Fibroblast of lung (primary cell): ENCODE data around the gene TBL1XR1. TPM values are rescaled to one million over a fixed set of nuclear protein-coding genes. Genes with fewer than 3 reads are reported as not detected.

Experiments
- DNase-seq, 2 donors: peaks; one replicate each; pipeline versions ENCODE4 v3.0.0 to v3.0.0-alpha.2; 2010; ENCODE audit warnings: low read depth in 2 of 2
- H2AFZ ChIP-seq: 2 replicates; pipeline ENCODE4 v1.5.1; 2012; ENCODE audit warnings: low read length, control low read depth, inconsistent platforms
- H3K27ac ChIP-seq: 2 replicates; pipeline ENCODE4 v1.5.1; 2011; ENCODE audit warnings: low read length, control low read depth; ENCODE audit not compliant: insufficient read depth
- H3K27me3 ChIP-seq: 2 replicates; pipeline ENCODE4 v1.5.1; 2011; ENCODE audit warnings: mild to moderate bottlenecking, low read length; ENCODE audit not compliant: control insufficient read depth, insufficient read depth
- H3K36me3 ChIP-seq: 2 replicates; pipeline ENCODE4 v1.5.1; 2011; ENCODE audit warnings: low read length; ENCODE audit not compliant: control insufficient read depth, insufficient read depth
- H3K4me1 ChIP-seq: 2 replicates; pipeline ENCODE4 v1.5.1; 2011; ENCODE audit warnings: low read length; ENCODE audit not compliant: control insufficient read depth, insufficient read depth; ENCODE audit errors: extremely low read depth
- H3K4me2 ChIP-seq: 2 replicates; pipeline ENCODE4 v1.5.1; 2011; ENCODE audit warnings: low read length, control low read depth; ENCODE audit not compliant: insufficient read depth; ENCODE audit errors: extremely low read depth
- H3K4me3 ChIP-seq, 4 experiments: fragments of 200-600 bp in 1 of 4; sonication (generic) in 1 of 4; replicated peaks in 1 of 4; 2 replicates each; pipeline ENCODE4 v1.5.1; 2011 to 2016; ENCODE audit warnings: low read length in 4 of 4, low read depth in 3 of 4, mild to moderate bottlenecking in 3 of 4, control low read depth in 2 of 4, inconsistent platforms in 1 of 4, mixed read lengths in 1 of 4; ENCODE audit not compliant: insufficient read depth in 1 of 4; ENCODE audit errors: control extremely low read depth in 1 of 4
- H3K79me2 ChIP-seq: 2 replicates; pipeline ENCODE4 v1.5.1; 2012; ENCODE audit warnings: mild to moderate bottlenecking, low read length, inconsistent platforms; ENCODE audit not compliant: control insufficient read depth, insufficient read depth
- H3K9ac ChIP-seq: 2 replicates; pipeline ENCODE4 v1.5.1; 2011; ENCODE audit warnings: mild to moderate bottlenecking, low read length, control low read depth; ENCODE audit not compliant: insufficient read depth
- H3K9me3 ChIP-seq: 2 replicates; pipeline ENCODE4 v1.5.1; 2012; ENCODE audit warnings: low read depth, low read length; ENCODE audit not compliant: control insufficient read depth, insufficient read depth
- H4K20me1 ChIP-seq: 2 replicates; pipeline ENCODE4 v1.5.1; 2011; ENCODE audit warnings: low read length; ENCODE audit not compliant: control insufficient read depth, insufficient read depth; ENCODE audit errors: extremely low read depth
- EZH2 ChIP-seq: IDR thresholded peaks from 2 replicates; pipeline ENCODE4 v1.5.1; 2012; ENCODE audit warnings: low read length, control low read depth, mild to moderate bottlenecking; ENCODE audit errors: missing control alignments
- polyA plus RNA-seq, 2 donors: library from polyadenylated mRNA; depleted of rRNA in 1 of 2; stranded (reverse) in 1 of 2; unstranded in 1 of 2; fragments of >200 nt; gene quantifications; 2 replicates each; pipeline ENCODE4 v1.2.1, GENCODE V29; 2011 to 2012; ENCODE audit warnings: missing spikeins in 1 of 2
- total RNA-seq: library from RNA; depleted of rRNA; stranded (reverse); fragments of >200 nt; gene quantifications from 2 replicates; pipeline ENCODE4 v1.2.1, GENCODE V29; 2014
- TF ChIP-seq, protein P1 (sequence below), 2 donors: IDR thresholded peaks in 1 of 2; conservative IDR thresholded peaks in 1 of 2; 1 replicate in 1 of 2; 2 replicates in 1 of 2; pipeline ENCODE4 v1.5.1; 2011 to 2012; ENCODE audit warnings: low read length in 2 of 2, control low read depth in 1 of 2, inconsistent platforms in 1 of 2, low read depth in 1 of 2, mild to moderate bottlenecking in 1 of 2

TBL1XR1 gene
- total and polyA plus RNA-seq, 2 donors (not counting 1 experiment from before 2014, with no cell fraction given) = 115 to 369 TPM

DNA sequence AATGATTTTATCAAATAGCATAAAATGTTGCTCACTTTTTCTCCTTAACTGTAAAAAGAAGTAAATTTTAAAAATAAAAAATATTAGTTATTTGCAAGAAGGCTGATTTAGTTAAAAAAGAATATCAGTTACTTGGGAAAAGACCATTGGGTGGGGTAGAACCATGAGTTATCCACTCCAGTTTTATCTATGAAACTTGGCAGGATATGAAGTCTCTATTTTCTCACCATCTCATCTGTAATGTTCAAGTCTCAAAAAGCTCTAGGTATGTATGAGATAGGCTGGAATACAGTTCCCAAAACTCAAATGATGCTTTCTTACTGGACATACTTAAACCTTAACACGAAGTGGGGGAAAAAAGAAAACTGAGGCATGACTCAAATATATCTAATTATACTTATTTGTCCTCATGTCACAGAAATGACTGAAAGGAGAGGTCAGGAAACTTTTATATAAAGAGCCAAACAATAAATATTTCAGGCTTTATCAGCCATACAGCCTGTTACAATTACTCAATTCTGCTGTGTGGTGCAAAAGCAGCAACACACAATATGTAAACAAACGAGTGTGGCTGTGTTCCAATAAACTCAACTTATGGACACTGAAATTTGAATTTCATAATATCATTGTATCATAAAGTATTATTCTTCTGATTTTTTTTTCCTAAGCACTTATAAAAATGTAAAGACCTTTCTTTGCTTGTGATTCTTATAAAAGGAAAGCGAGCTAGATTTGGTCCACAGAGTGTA is 131.8 kb downstream of the TBL1XR1 start:
- H3K36me3 ChIP-seq = no peaks in the 10 kb centered on the region

DNA sequence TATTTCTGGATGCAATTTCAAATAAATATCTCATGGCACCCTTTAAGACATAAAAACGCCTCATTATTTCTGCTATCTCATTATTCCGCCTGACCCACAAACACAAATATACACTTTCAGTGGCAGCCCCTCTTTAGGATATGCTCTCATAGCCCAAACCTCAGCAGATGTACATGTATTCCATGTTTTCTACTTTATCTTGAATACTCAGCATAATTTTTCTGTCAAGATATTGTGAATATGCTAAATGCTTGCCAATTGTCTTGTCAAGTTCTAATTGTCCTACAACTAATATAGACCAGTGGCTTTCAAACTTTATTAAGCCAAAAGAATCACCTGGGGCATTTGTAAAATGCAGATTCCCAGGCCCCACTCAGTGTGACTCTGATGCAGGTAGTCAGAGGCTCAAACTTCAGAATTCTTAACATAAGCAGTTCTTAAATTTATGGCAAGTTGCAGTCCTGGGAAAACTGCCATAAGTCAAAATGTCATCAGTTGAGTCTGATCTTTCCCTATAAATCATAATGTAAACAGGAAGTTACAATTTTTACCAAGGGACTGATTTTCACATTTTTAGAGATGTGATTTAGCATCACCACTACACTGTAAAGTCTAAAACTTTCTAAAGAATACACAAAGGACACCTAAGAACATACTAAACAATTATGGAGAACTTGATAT is 135.1 kb downstream of the TBL1XR1 start:
- no peak overlapping the region for H3K4me2 ChIP-seq
- TF ChIP-seq, protein P1, sequence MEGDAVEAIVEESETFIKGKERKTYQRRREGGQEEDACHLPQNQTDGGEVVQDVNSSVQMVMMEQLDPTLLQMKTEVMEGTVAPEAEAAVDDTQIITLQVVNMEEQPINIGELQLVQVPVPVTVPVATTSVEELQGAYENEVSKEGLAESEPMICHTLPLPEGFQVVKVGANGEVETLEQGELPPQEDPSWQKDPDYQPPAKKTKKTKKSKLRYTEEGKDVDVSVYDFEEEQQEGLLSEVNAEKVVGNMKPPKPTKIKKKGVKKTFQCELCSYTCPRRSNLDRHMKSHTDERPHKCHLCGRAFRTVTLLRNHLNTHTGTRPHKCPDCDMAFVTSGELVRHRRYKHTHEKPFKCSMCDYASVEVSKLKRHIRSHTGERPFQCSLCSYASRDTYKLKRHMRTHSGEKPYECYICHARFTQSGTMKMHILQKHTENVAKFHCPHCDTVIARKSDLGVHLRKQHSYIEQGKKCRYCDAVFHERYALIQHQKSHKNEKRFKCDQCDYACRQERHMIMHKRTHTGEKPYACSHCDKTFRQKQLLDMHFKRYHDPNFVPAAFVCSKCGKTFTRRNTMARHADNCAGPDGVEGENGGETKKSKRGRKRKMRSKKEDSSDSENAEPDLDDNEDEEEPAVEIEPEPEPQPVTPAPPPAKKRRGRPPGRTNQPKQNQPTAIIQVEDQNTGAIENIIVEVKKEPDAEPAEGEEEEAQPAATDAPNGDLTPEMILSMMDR (conservative IDR thresholded peaks at IDR 0.05 in 1 of 2, IDR thresholded peaks at IDR 0.05 in 1 of 2; ENCODE audit: low read depth in 1 of 2, low read length in 2 of 2) = no peak
- no peak for TF ChIP-seq EZH2
- H3K79me2 ChIP-seq = peaks cover 27% of the 10 kb centered on the region
- H3K9ac ChIP-seq = no peak overlapping the region
- H3K36me3 ChIP-seq = no peaks in the 10 kb centered on the region
- no peak overlapping the region for H3K4me3 ChIP-seq
- H3K27me3 ChIP-seq = no peaks in the 10 kb centered on the region
- no peak for DNase-seq
- no peak overlapping the region for H2AFZ ChIP-seq
- H3K4me1 ChIP-seq = peaks cover 2% of the 10 kb centered on the region
- H3K9me3 ChIP-seq = no peaks in the 10 kb centered on the region
- no peak overlapping the region for H3K27ac ChIP-seq
- no peaks in the 10 kb centered on the region for H4K20me1 ChIP-seq

More for the DNA sequence above, 131.8 kb downstream of the TBL1XR1 start:
- no peak overlapping the region for H2AFZ ChIP-seq
- no peak overlapping the region for H3K27ac ChIP-seq
- no peaks in the 10 kb centered on the region for H3K9me3 ChIP-seq
- peak; percentile 37 to 66 for DNase-seq
- no peaks in the 10 kb centered on the region for H3K27me3 ChIP-seq
- no peaks in the 10 kb centered on the region for H4K20me1 ChIP-seq
- H3K4me3 ChIP-seq = no peak overlapping the region
- peaks cover 2% of the 10 kb centered on the region for H3K4me1 ChIP-seq
- no peak overlapping the region for H3K9ac ChIP-seq
- H3K4me2 ChIP-seq = no peak overlapping the region
- TF ChIP-seq, protein P1 (conservative IDR thresholded peaks at IDR 0.05 in 1 of 2, IDR thresholded peaks at IDR 0.05 in 1 of 2; ENCODE audit: low read depth in 1 of 2, low read length in 2 of 2) = no peak
- TF ChIP-seq EZH2 = no peak
- peaks cover 42% of the 10 kb centered on the region for H3K79me2 ChIP-seq

DNA sequence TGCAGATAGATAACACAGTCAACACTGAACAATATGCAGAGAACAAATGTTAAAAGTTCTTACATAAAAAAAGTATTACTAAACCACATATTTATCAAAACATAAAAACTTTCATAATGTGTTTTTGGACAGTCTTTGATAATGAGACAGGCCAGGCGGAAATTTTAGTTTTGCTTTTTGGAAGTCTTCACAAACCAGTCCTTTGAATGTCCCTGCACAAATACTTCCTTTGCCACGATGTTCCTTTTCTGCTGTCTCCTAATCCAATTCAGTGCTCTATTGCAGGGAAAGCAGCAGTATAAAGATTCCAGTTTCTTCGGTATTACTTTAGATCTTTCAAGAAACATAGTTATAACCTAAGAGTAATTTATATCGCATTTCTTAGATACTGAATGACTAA is 135.9 kb downstream of the TBL1XR1 start:
- no peaks in the 10 kb centered on the region for H4K20me1 ChIP-seq
- no peak overlapping the region for H3K9ac ChIP-seq
- H3K9me3 ChIP-seq = no peaks in the 10 kb centered on the region
- H3K27me3 ChIP-seq = no peaks in the 10 kb centered on the region
- DNase-seq = no peak
- H3K4me2 ChIP-seq = no peak overlapping the region
- H2AFZ ChIP-seq = no peak overlapping the region
- H3K27ac ChIP-seq = no peak overlapping the region
- no peak for TF ChIP-seq EZH2
- TF ChIP-seq, protein P1 (conservative IDR thresholded peaks at IDR 0.05 in 1 of 2, IDR thresholded peaks at IDR 0.05 in 1 of 2; ENCODE audit: low read depth in 1 of 2, low read length in 2 of 2) = no peak
- H3K4me1 ChIP-seq = peaks cover 2% of the 10 kb centered on the region
- no peak overlapping the region for H3K4me3 ChIP-seq
- no peaks in the 10 kb centered on the region for H3K36me3 ChIP-seq
- H3K79me2 ChIP-seq = peaks cover 24% of the 10 kb centered on the region
